Heart right ventricle (tissue), 16 donors: Measurements from ENCODE around the gene OTP. TPM values are rescaled to one million over a fixed set of nuclear protein-coding genes. Genes with fewer than 3 reads are reported as not detected.

Experiments used
- ATAC-seq, 8 donors: fragments of 200-7000 bp; cut with Tn5 transposase; one replicate each; pipeline ENCODE4 v1.9.1; 2020; ENCODE audit warnings: mild to moderate bottlenecking in 8 of 8, moderate library complexity in 8 of 8, moderate number of reproducible peaks in 1 of 8
- DNase-seq, 2 donors: peaks; one replicate each; pipeline ENCODE4 v3.0.0-alpha.2; 2020
- H3K27ac ChIP-seq, 10 donors: fragments of 200-600 bp; sonication (generic) in 2 of 10; one replicate each; pipeline versions ENCODE4 v1.5.0 to v1.8.0; 2020 to 2022; ENCODE audit warnings: mild to moderate bottlenecking in 3 of 10
- H3K27me3 ChIP-seq, 7 donors: fragments of 200-600 bp; one replicate each; pipeline ENCODE4 v1.8.0; 2021 to 2022; ENCODE audit warnings: mild to moderate bottlenecking in 2 of 7
- H3K36me3 ChIP-seq, 9 donors: fragments of 200-600 bp; sonication (generic) in 1 of 9; one replicate each; pipeline versions ENCODE4 v1.5.0 to v1.8.0; 2020 to 2022; ENCODE audit warnings: mild to moderate bottlenecking in 2 of 9
- H3K4me1 ChIP-seq, 9 donors: fragments of 200-600 bp; sonication (generic) in 1 of 9; one replicate each; pipeline versions ENCODE4 v1.5.0 to v1.8.0; 2020 to 2022; ENCODE audit warnings: mild to moderate bottlenecking in 4 of 9
- H3K4me3 ChIP-seq, 10 donors: fragments of 200-600 bp; sonication (generic) in 2 of 10; one replicate each; pipeline versions ENCODE4 v1.5.0 to v1.8.0; 2020 to 2022; ENCODE audit warnings: mild to moderate bottlenecking in 7 of 10, moderate library complexity in 2 of 10
- H3K9me3 ChIP-seq, 11 donors: fragments of 200-600 bp in 10 of 11; sonication (generic) in 2 of 11; one replicate each; pipeline versions ENCODE4 v1.5.0 to v1.8.0; 2013 to 2022; ENCODE audit warnings: mild to moderate bottlenecking in 2 of 11, control low read depth in 1 of 11, moderate library complexity in 1 of 11
- WGBS, 2 donors: extraction: QIAGEN DNeasy Blood & Tissue Kit; methylation state at CpG; one replicate each; pipeline ENCODE4 v1.1.7; 2013; ENCODE audit warnings: inconsistent platforms in 1 of 2; 5-methylcytosine and 5-hydroxymethylcytosine counted together
- intact Hi-C, 10 donors: fragments of 100-400 bp; cut with DNase I; formaldehyde crosslinking; loops; one replicate each; pipeline versions ENCODE4 v1.11.1 to v1.14.2; 2022
- polyA plus RNA-seq, 2 donors: library from polyadenylated mRNA; stranded (reverse); fragments of 200-250 nt; gene quantifications; one replicate each; pipeline ENCODE4 v1.2.3, GENCODE V29; 2013
- total RNA-seq, 10 donors: library from RNA; stranded (reverse); fragmentation: NEBNext Ultra II Directional in 3 of 10; extraction: Animal tissue kit (Norgen Biotek cat#: 25700) in 3 of 10; gene quantifications; one replicate each; pipeline versions ENCODE4 v1.2.1 to v1.2.4, GENCODE V29; 2021 to 2023
- TF ChIP-seq, protein P1 (sequence below), 9 donors: fragments of 200-600 bp; sonication (generic) in 2 of 9; IDR thresholded peaks; one replicate each; pipeline versions ENCODE4 v1.5.0 to v1.8.0; 2021 to 2022; ENCODE audit warnings: antibody characterized with exemption in 9 of 9, mild to moderate bottlenecking in 5 of 9, moderate library complexity in 1 of 9
- donor health status: Arrhythmogenic right ventricular cardiomyopathy.
- donor health status: ischemic (EF 13 %, LVEDD 7.1; RV severe dilation, severe dysfunction).
- donor health status: healthy with polysubstance abuse.
- donor health status: DM: no; HTN: yes; CAD: no.
- donor health status: DM: no; HTN: no; CAD: no.
- donor health status: ischemic (EF 25% LVEDD 6.9; RV normal size, moderate dysfunction).
- donor health status: ischemic (EF 25% LVEDD 5.7; RV mildly dilated, moderate dysfunction).
- donor health status: healthy.
- donor health status: DM: yes; HTN: yes; CAD: no.
- donor health status: Ischemic cardiomyopathy.
- donor health status: ischemic (EF 35%, LVEDD 5.7; RV mildly dilated, moderate dysfunction).
- donor health status: nonischemic (EF 11% LVEDD 7.7; RV severe dilation, severe dysfunction).
- donor health status: DM: yes; HTN: yes; CAD: no.
- donor health status: PGD.
- donor health status: ischemic (EF 29% LVEDD 5.4; RV normal size, mild dysfunction).
- donor health status: nonischemic (EF 23%, LVEDD 6.1; RV moderate dilation, normal function).

OTP gene
- total and polyA plus RNA-seq, 12 donors: not detected

DNA sequence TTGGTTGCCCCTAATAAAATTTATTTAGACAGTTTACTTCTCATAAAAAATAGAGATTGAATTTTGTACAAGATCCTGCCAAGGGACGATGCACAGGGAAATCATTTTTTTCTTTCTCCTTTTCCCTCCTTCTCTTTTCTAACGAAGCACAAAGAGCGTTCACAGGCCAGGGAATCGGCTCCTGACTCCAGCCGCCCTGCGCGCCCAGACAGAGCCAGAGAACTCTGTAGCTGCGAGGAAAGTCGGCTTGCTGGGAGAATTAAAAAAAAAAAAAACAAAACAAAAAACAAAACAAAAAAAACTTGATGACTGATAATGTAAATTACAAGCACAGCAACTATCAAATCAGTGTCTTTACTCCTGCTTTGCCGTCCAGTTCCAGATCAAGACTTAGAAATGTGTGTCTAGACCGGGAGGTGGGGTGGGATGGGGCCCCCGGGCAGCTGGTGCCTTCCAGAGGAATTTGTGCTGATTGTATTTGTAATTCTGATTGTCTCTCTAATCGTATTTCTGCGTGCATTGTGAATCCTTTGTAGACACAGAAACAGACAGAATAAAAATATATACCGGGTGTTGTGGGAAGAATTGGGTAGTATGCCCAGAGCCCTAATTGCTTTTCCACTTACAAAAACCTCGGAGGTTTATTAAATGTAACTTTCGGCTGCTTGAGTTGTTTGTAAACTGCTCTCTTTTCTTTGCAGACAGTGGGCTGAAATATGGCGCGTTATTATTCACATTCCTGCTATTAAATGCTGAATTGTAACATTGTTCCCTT lies 3.6 kb upstream of the OTP start:
- Histone ChIP-seq H3K9me3 (no peaks in the 10 kb centered on the region), H3K4me3 (no peak overlapping the region), H3K27ac (no peak overlapping the region), H3K36me3 (no peaks in the 10 kb centered on the region), H3K27me3 (peaks cover 55 to 100% (median 95%) of the 10 kb centered on the region in 7 donors), H3K4me1 (peaks cover 6 to 48% (median 20%) of the 10 kb centered on the region in 9 donors)
- TF ChIP-seq, protein P1, sequence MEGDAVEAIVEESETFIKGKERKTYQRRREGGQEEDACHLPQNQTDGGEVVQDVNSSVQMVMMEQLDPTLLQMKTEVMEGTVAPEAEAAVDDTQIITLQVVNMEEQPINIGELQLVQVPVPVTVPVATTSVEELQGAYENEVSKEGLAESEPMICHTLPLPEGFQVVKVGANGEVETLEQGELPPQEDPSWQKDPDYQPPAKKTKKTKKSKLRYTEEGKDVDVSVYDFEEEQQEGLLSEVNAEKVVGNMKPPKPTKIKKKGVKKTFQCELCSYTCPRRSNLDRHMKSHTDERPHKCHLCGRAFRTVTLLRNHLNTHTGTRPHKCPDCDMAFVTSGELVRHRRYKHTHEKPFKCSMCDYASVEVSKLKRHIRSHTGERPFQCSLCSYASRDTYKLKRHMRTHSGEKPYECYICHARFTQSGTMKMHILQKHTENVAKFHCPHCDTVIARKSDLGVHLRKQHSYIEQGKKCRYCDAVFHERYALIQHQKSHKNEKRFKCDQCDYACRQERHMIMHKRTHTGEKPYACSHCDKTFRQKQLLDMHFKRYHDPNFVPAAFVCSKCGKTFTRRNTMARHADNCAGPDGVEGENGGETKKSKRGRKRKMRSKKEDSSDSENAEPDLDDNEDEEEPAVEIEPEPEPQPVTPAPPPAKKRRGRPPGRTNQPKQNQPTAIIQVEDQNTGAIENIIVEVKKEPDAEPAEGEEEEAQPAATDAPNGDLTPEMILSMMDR (IDR thresholded peaks at IDR 0.05): no peak
- WGBS, 2 donors: 11 to 13% methylated on average over 19 of the region's 19 CpGs
- DNase-seq (no peak), ATAC-seq (no peak)
- intact Hi-C loops: loop anchor here in 2 of 10 donors (10.0 kb wide), 1 partner anchor 363 kb away; no protein-coding TSS in a partner anchor

DNA sequence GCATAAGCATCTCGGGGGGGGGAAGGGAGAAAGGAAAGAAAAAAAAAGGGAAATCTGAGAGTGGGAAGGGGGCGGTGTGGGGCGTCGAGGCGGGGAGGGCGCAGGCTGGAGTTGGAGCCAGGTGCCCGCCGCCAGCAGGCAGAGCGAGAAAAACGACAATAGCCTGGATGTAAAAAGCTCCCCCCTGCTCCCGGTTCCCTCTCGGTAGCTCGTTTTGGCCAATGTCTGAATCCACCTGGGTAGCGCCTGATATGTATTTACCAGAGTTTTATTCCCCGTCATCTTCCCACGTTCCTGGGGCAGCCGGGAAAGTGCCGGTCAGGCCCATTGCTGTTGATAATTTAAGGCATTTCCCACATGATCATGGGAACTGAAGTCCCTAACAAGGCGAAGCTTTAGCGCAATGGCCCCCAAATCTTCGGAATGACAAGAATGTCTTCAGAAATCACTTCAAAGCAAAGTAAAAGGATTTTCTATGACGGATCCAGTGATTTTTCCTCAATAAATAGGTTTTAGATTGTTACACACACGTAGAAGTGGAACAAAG lies 3.0 kb upstream of the OTP start:
- Histone ChIP-seq H3K36me3 (no peaks in the 10 kb centered on the region), H3K9me3 (no peaks in the 10 kb centered on the region), H3K27me3 (peaks cover 62 to 100% (median 99%) of the 10 kb centered on the region in 7 donors), H3K27ac (no peak overlapping the region), H3K4me1 (peaks cover 6 to 55% (median 22%) of the 10 kb centered on the region in 9 donors), H3K4me3 (no peak overlapping the region)
- intact Hi-C loops: loop anchor here in 2 of 10 donors (10.0 kb wide), 1 partner anchor 363 kb away; no protein-coding TSS in a partner anchor
- ATAC-seq (no peak), DNase-seq (no peak)
- TF ChIP-seq, protein P1 (IDR thresholded peaks at IDR 0.05): no peak
- 8 to 9% methylated on average over 23 of the region's 23 CpGs for WGBS, 2 donors

DNA sequence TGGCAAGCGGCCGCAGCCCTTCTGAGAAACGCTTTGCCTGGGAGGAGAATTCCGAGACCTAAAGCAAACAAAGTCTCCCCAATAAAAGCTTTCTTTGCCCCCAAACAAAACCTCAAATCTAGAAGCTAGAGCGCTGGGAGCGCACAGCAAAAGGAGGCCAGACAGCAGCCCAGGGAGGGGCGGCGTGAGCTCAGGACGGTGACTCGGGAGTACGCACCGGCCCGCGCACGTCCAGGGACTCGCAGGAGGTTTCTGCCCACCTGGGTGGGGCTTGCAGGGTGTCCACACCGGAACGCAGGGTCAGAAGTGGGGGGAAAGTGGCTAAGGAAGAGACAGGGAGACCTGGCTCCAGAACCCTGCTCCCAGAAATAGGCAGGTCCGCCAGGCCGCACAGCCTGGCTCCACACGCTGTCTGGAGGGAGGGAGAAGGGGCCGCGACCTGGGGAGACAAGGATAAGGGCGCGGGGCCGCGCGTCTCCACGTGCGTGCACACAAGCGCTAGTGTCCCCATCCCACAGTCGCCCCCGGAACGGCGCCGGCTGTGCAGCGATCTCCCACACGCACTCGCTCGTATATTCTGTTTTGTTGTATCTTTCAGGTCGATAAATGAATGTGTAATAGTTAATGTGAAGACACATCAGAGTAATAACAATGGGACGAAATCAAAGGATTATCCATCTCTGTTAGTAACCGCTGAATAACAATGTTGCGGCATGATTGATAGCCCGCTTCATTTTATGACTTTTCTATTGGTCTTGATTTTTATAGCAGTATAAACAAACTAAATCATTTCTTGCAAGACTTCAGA lies 2.3 kb upstream of the OTP start:
- H3K27me3 ChIP-seq: peaks cover 66 to 100% (median 99%) of the 10 kb centered on the region in 7 donors
- DNase-seq: no peak

More for the DNA sequence above, 2.3 kb upstream of the OTP start:
- no peak overlapping the region for H3K27ac ChIP-seq
- ATAC-seq: no peak
- H3K9me3 ChIP-seq: no peaks in the 10 kb centered on the region
- no peaks in the 10 kb centered on the region for H3K36me3 ChIP-seq
- intact Hi-C loops: loop anchor here in 2 of 10 donors (10.0 kb wide), 1 partner anchor 364 kb away; no protein-coding TSS in a partner anchor
- H3K4me1 ChIP-seq: peaks cover 6 to 55% (median 24%) of the 10 kb centered on the region in 9 donors
- TF ChIP-seq, protein P1 (IDR thresholded peaks at IDR 0.05): no peak
- WGBS, 2 donors: 4% methylated on average over 45 of the region's 45 CpGs
- no peak overlapping the region for H3K4me3 ChIP-seq
